ENCODE results near the gene ALG1. TPM values are rescaled to one million over a fixed set of nuclear protein-coding genes. Genes with fewer than 3 reads are reported as not detected.

Gene ALG1
- polyA plus RNA-seq, 2 of the 4 experiments (the other 2 are of a cell fraction), result 30.9 to 33.4 TPM

DNA sequence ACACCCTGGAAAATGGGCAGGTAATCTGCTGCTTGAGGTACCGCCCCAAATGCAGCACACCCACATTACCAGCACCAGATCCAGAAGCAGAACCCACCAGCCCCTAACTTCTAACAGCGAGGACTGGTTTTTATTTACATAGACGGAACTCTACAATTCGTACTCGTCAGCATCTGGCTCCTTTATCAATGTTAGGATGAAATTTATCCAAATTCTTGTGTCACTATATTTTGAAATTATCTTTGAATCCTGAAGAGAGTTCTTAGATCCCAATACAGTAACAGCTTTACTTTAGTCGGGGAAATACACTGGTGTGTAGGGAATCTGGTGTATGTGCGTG lies 332 bp upstream of the ALG1 start:
- peaks cover 4% of the 10 kb centered on the region; the same call in 1 of the 3 replicates for H3K4me1 ChIP-seq
- peak overlapping the region; percentile 84 for H3K4me3 ChIP-seq
- 26% methylated on average over 7 of the region's 7 CpGs for WGBS (ENCODE audit: missing lambda C conversion rate)
- FAIRE-seq, result no peak
- DNase-seq (ENCODE audit: low read depth in 1 of 2, low spot score in 1 of 2), result no peak
- ChIA-PET CTCF (interaction anchor here (0.6 to 1.7 kb wide), 3 partner anchors 13 to 70 kb away, joined by 4 to 8 read pairs (median 4); no protein-coding TSS in a partner anchor), POLR2A (no interaction called here)
- no peak for TF ChIP-seq RCOR1 (IDR thresholded peaks at IDR 0.05; ENCODE audit: low read depth, low read length)
- no peak for TF ChIP-seq FOXS1 (CRISPR knock-in tag; IDR thresholded peaks at IDR 0.05)
- TF ChIP-seq ESRRA (IDR thresholded peaks at IDR 0.05; ENCODE audit: borderline replicate concordance, low read length), result no peak
- TF ChIP-seq PHF8 (IDR thresholded peaks at IDR 0.05; ENCODE audit: borderline replicate concordance, low read depth), result no peak
- TF ChIP-seq SREBF2 (IDR thresholded peaks at IDR 0.05), result no peak
- TF ChIP-seq ZFP36 (IDR thresholded peaks at IDR 0.05; ENCODE audit: borderline replicate concordance, partially characterized antibody), result no peak
- no peak for TF ChIP-seq HOXB5 (CRISPR knock-in tag; IDR thresholded peaks at IDR 0.05)
- no peak for TF ChIP-seq RAD21 (conservative IDR thresholded peaks at IDR 0.05 in 1 of 2, IDR thresholded peaks at IDR 0.05 in 1 of 2)
- no peak for TF ChIP-seq JUN (IDR thresholded peaks at IDR 0.05)
- no peak for TF ChIP-seq KDM5A (IDR thresholded peaks at IDR 0.05)
- no peak for TF ChIP-seq ATOH8 (CRISPR knock-in tag; IDR thresholded peaks at IDR 0.05; ENCODE audit: low read depth)
- no peak for TF ChIP-seq HMGXB4 (CRISPR knock-in tag; IDR thresholded peaks at IDR 0.05; ENCODE audit: borderline replicate concordance)
- no peak for TF ChIP-seq CHD2 (IDR thresholded peaks at IDR 0.05; ENCODE audit: low read length, partially characterized antibody)
- no peak for TF ChIP-seq GATA3 (IDR thresholded peaks at IDR 0.05; ENCODE audit: borderline replicate concordance)
- no peak for TF ChIP-seq JUNB (IDR thresholded peaks at IDR 0.05)
- no peak for TF ChIP-seq KDM1A (IDR thresholded peaks at IDR 0.05; ENCODE audit: low read depth)
- TF ChIP-seq USF2 (IDR thresholded peaks at IDR 0.05), result no peak
- no peak for TF ChIP-seq HEYL (CRISPR knock-in tag; IDR thresholded peaks at IDR 0.05)
- no peak for TF ChIP-seq NR3C1 (IDR thresholded peaks at IDR 0.05)
- TF ChIP-seq ZSCAN20 (CRISPR knock-in tag; IDR thresholded peaks at IDR 0.05), result no peak
- H3K4me2 ChIP-seq, result peak overlapping the region; percentile 88
- H3K27ac ChIP-seq, result peak overlapping the region; percentile 82 to 91
- no peaks in the 10 kb centered on the region for H3K9me3 ChIP-seq
- ATAC-seq, result no peak

DNA sequence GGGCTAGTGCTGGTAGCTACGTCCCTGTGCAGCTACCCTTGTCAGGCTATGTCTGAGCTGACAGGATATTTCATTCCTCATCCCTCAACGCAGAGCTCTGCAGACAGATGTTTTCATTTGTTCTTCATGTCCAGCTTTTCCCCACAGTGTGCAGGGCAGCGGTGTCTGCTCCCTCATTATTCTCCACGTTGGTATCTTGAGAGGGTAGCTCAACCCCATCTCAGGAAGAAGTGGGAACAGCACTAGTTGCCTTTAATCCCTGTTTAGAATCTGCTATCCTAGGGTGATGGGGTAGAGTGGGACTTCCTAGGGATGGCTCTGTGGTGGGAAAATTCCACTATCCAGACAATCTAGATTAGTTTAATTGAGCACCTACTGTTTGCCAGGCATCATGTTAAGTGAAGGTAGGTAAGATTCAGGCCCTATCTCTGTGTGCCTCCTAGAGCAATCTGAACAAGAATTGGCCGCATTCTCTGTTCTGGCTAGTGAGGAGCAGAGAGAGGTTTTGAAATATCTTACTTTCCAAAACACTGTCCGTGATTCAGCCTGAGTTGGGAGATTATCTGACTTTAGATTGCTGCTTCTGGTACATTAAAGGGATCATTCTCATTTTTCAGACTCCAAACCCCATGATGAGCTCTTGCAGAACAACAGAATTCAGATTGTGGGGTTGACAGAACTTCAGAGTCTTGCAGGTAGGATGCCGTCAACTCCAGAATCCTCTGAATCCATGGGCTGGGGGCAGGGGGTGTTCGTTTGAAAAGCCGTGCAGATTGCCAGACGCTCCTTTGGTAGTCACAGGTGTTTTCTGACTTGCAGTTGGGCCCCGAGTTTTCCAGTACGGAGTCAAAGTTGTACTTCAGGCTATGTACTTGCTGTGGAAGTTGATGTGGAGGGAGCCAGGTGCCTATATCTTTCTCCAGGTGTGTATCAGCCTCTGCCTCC lies 963 bp downstream of the ALG1 start:
- ATAC-seq, result peak; percentile 42 to 44; a peak in 3 of 6 replicates
- Histone ChIP-seq H3K4me2 (peak overlapping the region; percentile 88), H3K4me1 (peaks cover 4% of the 10 kb centered on the region; the same call in 1 of the 3 replicates), H3K4me3 (peak overlapping the region; percentile 84), H3K9me3 (no peaks in the 10 kb centered on the region), H3K27ac (peak overlapping the region; percentile 82 to 91)
- no peak for FAIRE-seq
- 59% methylated on average over 12 of the region's 12 CpGs for WGBS (ENCODE audit: missing lambda C conversion rate)
- CTCF ChIA-PET, result interaction anchor here (1.5 to 1.7 kb wide), 3 partner anchors 9 to 19 kb away, joined by 3 to 8 read pairs (median 4); no protein-coding TSS in a partner anchor
- no peak for DNase-seq (ENCODE audit: low read depth in 1 of 2, low spot score in 1 of 2)
- TF ChIP-seq RAD21 (conservative IDR thresholded peaks at IDR 0.05 in 1 of 2, IDR thresholded peaks at IDR 0.05 in 1 of 2) (no peak), GATA3 (IDR thresholded peaks at IDR 0.05; ENCODE audit: borderline replicate concordance) (no peak), NFE2L2 (conservative IDR thresholded peaks at IDR 0.05; ENCODE audit: low read length) (no peak), CBX8 (IDR thresholded peaks at IDR 0.05) (no peak), JUN (IDR thresholded peaks at IDR 0.05) (no peak), HOXB13 (CRISPR knock-in tag; IDR thresholded peaks at IDR 0.05; ENCODE audit: low read depth) (no peak), TP53 (CRISPR knock-in tag; IDR thresholded peaks at IDR 0.05) (no peak), PHF8 (IDR thresholded peaks at IDR 0.05; ENCODE audit: borderline replicate concordance, low read depth) (no peak), CBX2 (IDR thresholded peaks at IDR 0.05; ENCODE audit: borderline replicate concordance, low read depth) (no peak), RCOR1 (IDR thresholded peaks at IDR 0.05; ENCODE audit: low read depth, low read length) (no peak), MAZ (IDR thresholded peaks at IDR 0.05; ENCODE audit: borderline replicate concordance, low read depth, low read length) (no peak), CHD4 (IDR thresholded peaks at IDR 0.05; ENCODE audit: borderline replicate concordance) (no peak), FOXS1 (CRISPR knock-in tag; IDR thresholded peaks at IDR 0.05) (no peak), EHF (CRISPR knock-in tag; IDR thresholded peaks at IDR 0.05) (no peak), POLR2AphosphoS2 (conservative IDR thresholded peaks at IDR 0.05; ENCODE audit: low read length) (no peak), ZFP36 (IDR thresholded peaks at IDR 0.05; ENCODE audit: borderline replicate concordance, partially characterized antibody) (no peak), RNF2 (IDR thresholded peaks at IDR 0.05; ENCODE audit: borderline replicate concordance, low read depth) (no peak), ZSCAN20 (CRISPR knock-in tag; IDR thresholded peaks at IDR 0.05) (no peak)
- POLR2A ChIA-PET, result interaction anchor here (0.5 kb wide), 1 partner anchor 20 kb away, joined by 3 read pairs; no protein-coding TSS in a partner anchor
